GM19467 (cell line): Measurements from ENCODE around the gene SLC6A4.
"Not testable (repeated sequence)": the region's sequence is repeated elsewhere in the genome, so short reads cannot be mapped to it uniquely, and the experiment has no call there.

Experiments used
- ATAC-seq: cut with Tn5 transposase; IDR thresholded peaks from one replicate; pipeline ENCODE4 v1.9.1; 2021; ENCODE audit warnings: mild to moderate bottlenecking, moderate library complexity; ENCODE audit not compliant: unreplicated experiment

SLC6A4 gene

DNA sequence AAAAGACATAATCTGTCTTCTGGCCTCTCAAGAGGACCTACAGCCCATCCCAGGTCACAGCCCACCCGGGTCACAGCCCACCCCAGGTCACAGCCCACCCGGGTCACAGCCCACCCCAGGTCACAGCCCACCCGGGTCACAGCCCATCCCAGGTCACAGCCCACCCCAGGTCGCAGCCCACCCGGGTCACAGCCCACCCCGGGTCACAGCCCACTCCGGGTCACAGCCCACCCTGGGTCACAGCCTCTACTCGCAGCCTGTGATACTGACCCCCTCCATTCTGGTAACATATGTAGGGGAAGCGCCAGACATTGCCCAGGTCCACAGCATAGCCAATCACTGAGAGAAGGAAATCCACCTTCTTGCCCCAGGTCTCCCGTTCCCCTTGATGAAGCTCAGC lies 14.2 kb downstream of the SLC6A4 start:
- no peak for ATAC-seq

- no peak for ATAC-seq
Observed at GRCh38 chr17:30220414-30220813, 15.1 kb downstream of the SLC6A4 start.

- no peak for ATAC-seq
Observed at GRCh38 chr17:30219833-30220232, 15.7 kb downstream of the SLC6A4 start.

- no peak for ATAC-seq
Observed at GRCh38 chr17:30219315-30219714, 16.2 kb downstream of the SLC6A4 start.

DNA sequence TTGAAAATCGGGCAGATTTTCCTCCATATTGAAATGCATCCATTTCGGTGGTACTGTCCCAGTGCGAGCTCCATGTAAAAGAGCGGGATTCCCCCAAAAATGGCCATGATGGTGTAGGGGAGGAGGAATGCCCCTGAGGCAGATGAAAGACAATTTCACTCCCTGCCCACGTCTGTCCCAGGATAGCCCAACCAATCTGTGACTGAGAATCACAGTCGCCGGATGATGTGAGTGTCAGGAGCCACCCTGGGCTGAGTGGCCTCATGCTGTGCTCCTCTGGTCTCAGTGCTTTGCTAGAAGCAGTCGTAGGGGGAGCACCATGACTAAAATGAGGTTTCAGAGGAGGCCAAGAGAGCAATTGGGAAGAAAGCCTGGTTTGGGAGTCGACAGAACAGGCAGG lies 16.7 kb downstream of the SLC6A4 start:
- ATAC-seq: no peak

GRCh38 chr17:30217746-30218245 lies 17.7 kb downstream of the SLC6A4 start:
- no peak for ATAC-seq

DNA sequence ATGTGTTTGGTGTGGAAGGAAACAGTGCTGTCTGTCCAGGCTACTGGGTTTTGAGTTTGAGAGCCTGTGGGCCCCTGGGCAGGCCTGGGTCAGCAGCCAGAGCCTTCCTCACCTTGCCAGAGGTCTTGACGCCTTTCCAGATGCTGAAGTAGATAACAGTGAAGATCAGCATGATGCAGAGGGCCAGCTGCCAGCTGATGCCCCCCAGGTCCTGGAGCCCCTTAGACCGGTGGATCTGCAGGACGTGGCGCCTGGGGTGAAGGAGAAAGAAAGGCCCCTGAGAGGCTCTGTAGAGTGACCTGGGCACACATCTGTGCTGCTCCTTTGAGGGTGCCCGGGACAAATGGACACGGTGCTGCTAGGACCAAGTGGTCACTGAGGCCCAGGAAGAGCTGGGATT lies 18.4 kb downstream of the SLC6A4 start:
- no peak for ATAC-seq

- peak; percentile 57 for ATAC-seq
Observed at GRCh38 chr17:30212750-30213149, 22.7 kb downstream of the SLC6A4 start.

DNA sequence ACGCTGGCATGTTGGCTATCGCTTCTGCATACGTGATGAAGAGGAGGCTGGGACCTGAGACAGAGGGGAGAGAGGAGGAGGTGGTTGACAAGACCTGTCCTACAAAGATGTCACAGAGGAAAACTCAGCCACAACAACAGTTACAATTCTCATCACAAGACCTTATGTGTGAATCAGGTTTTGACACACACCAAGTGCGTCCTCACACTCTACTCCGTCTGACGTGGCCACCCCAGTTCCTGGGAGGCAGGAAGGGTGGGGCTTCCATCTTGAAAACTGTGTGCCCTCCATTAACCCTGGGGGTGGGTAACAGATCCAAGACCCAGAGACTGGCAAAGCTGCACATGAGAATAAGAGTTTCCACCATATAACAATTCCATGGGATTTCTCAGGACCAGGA lies 24.1 kb downstream of the SLC6A4 start:
- ATAC-seq: no peak

DNA sequence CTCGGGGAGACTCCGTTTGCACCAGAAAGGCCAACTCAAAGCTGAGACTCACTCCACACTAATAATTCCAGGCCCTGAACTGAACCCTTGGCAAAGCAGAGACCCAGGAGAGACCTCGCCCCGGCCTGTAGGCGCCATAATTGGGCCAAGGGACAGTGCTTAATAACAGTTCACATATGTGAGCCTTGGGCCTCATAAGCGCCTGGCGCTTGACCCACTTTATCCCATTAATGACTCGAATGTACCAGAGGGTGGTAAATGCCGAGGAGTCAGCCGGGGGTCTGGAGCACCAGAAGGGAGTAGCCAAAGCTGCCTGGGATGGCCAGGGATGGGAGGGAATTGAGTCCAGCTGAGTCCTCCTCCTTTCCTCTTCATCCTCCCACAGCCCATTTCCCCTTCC lies 24.6 kb downstream of the SLC6A4 start:
- no peak for ATAC-seq

- ATAC-seq: no peak
Observed at GRCh38 chr17:30210366-30210765, 25.1 kb downstream of the SLC6A4 start.

DNA sequence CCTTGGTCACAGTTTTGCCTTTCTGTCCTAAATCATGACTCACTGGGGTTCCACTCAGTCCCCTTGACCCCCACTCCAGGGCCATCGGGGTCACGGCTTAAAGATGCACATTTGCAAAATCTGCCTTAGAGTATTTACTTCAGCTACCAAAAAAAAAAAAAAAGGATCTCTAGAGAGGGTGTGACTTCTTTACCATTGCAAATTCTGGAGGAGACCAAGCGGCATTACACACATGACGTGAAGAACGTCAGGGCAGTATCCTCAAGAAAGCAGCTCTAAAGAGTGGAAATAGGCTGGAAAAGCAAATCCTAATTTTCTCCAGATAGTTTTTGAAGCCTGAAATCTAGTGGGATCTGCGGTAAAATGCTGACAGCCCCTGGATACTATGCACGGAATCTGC lies 25.6 kb downstream of the SLC6A4 start:
- ATAC-seq: no peak

- no peak for ATAC-seq
Observed at GRCh38 chr17:30208214-30208613, 27.3 kb downstream of the SLC6A4 start.

GRCh38 chr17:30207655-30208054 lies 27.8 kb downstream of the SLC6A4 start:
- no peak for ATAC-seq

DNA sequence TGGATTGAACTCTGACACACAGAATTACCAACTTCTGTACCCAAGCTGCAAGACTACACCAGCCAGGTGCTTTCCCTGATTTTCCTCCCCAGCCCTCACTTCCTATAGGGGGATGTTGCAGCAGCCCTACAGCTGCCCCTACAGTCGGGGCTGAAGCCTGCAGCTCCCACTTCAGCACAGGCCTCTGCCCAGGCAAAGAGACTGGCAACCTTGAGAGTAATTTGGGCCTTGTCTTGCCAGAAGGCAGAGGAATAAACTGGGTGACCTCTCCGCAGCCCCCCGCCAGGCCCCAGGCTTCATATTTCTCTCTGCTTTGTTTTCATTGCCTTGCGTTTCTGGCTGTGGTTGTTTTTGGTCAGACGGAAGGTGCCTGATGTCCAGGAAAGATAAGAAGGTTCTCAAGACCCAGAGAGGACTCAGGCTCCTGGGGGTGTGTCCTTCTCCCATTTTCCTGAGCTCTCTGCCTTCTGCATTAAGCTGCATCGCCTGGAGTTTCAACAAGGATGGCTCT lies 32.0 kb downstream of the SLC6A4 start:
- no peak for ATAC-seq

- ATAC-seq: not testable (repeated sequence)
Observed at GRCh38 chr17:30200656-30201055, 34.8 kb downstream of the SLC6A4 start.

DNA sequence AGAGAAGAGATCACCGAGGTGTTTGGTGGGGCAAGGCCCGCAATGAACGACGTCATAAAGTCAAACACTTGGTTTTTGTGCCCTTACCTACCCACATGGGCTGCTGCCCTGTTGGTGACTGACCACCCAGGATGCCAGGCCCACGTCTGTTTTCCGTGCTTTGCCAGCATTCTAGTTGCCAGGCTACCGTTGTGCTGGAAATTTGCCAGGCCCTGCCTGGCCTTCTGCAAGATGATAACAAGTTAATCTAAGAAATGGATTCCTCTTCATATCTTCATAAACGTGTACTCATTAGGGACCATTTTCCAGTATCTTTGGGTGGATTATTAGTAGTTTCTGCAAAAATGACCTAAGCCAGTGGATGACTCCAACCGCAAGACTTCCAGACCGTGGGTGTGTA lies 35.4 kb downstream of the SLC6A4 start:
- ATAC-seq: no peak

DNA sequence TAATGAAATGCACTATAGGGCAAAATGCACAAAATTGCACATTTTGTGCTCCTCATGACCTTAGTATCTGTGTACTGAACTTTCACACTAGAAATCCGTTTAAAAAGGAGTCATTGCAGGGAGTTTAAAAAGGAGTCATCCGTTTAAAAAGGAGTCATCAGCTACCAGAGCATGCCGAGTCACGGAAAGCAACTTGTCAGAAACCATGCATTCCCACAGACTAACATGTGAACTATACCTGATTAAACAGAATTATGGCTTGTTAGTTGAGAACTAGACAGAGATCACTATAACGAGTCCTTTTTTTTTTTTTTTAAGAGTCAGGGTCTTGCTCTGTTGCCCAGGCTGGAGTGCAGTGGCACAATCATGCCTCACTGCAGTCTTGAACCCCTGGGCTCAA lies 35.9 kb downstream of the SLC6A4 start:
- no peak for ATAC-seq

GRCh38 chr17:30197416-30197815 lies 38.1 kb downstream of the SLC6A4 start:
- ATAC-seq: no peak

GRCh38 chr17:30196504-30196903 lies 39.0 kb downstream of the SLC6A4 start:
- no peak for ATAC-seq

DNA sequence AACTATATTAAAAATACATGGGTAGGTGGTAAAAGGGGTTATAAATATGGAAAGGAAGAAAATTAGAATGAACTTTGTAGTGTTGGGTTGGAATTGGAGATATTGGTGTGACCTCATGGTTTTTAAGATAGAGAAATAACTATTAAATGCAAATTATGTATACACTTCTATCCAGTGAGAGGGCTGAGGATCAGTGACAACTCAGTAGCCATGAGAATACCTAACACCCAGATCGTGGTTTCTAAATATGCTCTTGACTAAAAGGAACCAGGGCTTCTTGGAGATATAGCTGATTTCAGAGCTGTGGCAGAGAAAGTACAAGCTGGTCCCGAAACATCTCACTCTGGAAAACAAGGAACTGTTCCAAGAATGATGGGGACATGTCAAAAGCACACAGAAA lies 44.4 kb downstream of the SLC6A4 start:
- no peak for ATAC-seq

- ATAC-seq: no peak
Observed at GRCh38 chr17:30188211-30188939, 47.1 kb downstream of the SLC6A4 start.

GRCh38 chr17:30187573-30187972 lies 47.9 kb downstream of the SLC6A4 start:
- ATAC-seq: no peak
